ENCODE results near the gene PDILT. TPM values are rescaled to one million over a fixed set of nuclear protein-coding genes. Genes with fewer than 3 reads are reported as not detected.
"Not testable (repeated sequence)": the region's sequence is repeated elsewhere in the genome, so short reads cannot be mapped to it uniquely, and the experiment has no call there.

The PDILT gene
- total RNA-seq, 1 experiment from 2014 or later = not detected

DNA sequence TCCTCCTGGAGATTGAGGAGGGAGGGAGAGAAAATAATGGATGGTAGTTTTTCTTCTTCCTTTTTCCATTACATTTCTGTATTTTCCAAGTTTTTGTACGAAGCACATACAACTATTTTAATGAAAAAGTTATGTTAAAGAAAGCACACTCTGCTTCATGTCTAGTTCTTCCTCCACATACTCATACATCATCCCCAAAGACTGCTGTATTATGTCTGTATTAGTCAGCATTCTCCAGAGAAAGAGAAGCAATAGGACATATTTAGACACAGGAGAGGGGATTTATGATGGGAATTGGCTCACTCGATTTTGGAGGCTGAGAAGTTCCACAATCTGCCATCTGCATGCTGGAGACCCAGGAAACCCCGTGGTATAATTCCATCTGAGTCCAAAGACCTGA is 36.7 kb upstream of the PDILT start:
- DNase-seq (ENCODE audit: low spot score) = no peak
- no peaks in the 10 kb centered on the region for H3K36me3 ChIP-seq (ENCODE audit: insufficient read depth, low read length, poor library complexity, severe bottlenecking)
- intact Hi-C loops (cut with micrococcal nuclease; ENCODE audit: unreplicated experiment) = no loop called here
- ChIA-PET CTCF (interaction anchor here (0.6 kb wide), 1 partner anchor 333 kb away, joined by 3 read pairs; no protein-coding TSS in a partner anchor), POLR2A (ENCODE audit: low non-redundant PET) (no interaction called here)
- H3K27ac ChIP-seq (ENCODE audit: low read depth, low read length, poor library complexity, severe bottlenecking) = no peak overlapping the region
- TF ChIP-seq, protein P1, sequence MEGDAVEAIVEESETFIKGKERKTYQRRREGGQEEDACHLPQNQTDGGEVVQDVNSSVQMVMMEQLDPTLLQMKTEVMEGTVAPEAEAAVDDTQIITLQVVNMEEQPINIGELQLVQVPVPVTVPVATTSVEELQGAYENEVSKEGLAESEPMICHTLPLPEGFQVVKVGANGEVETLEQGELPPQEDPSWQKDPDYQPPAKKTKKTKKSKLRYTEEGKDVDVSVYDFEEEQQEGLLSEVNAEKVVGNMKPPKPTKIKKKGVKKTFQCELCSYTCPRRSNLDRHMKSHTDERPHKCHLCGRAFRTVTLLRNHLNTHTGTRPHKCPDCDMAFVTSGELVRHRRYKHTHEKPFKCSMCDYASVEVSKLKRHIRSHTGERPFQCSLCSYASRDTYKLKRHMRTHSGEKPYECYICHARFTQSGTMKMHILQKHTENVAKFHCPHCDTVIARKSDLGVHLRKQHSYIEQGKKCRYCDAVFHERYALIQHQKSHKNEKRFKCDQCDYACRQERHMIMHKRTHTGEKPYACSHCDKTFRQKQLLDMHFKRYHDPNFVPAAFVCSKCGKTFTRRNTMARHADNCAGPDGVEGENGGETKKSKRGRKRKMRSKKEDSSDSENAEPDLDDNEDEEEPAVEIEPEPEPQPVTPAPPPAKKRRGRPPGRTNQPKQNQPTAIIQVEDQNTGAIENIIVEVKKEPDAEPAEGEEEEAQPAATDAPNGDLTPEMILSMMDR (conservative IDR thresholded peaks at IDR 0.05; ENCODE audit: low read depth, low read length) = no peak
- no peak for TF ChIP-seq EZH2 (IDR thresholded peaks at IDR 0.05; ENCODE audit: borderline replicate concordance, low read depth, low read length, poor library complexity, severe bottlenecking)
- no peaks in the 10 kb centered on the region for H3K27me3 ChIP-seq (replicated peaks; ENCODE audit: insufficient read depth, low read depth, low read length, poor library complexity)
- H3K4me3 ChIP-seq (ENCODE audit: low read depth, low read length, poor library complexity, severe bottlenecking) = no peak overlapping the region
- no TSS peak for BruUV-seq (replicated peaks)
- no peaks in the 10 kb centered on the region for H3K9me3 ChIP-seq (ENCODE audit: low read depth, low read length, poor library complexity, severe bottlenecking)
- no peaks in the 10 kb centered on the region for H3K4me1 ChIP-seq (ENCODE audit: insufficient read depth, low read length, poor library complexity, severe bottlenecking)

GRCh38 chr16:20440731-20441130 is 36.2 kb upstream of the PDILT start:
- H3K9me3 ChIP-seq (ENCODE audit: low read depth, low read length, poor library complexity, severe bottlenecking); H3K27me3 ChIP-seq (replicated peaks; ENCODE audit: insufficient read depth, low read depth, low read length, poor library complexity); H3K36me3 ChIP-seq (ENCODE audit: insufficient read depth, low read length, poor library complexity, severe bottlenecking); H3K4me1 ChIP-seq (ENCODE audit: insufficient read depth, low read length, poor library complexity, severe bottlenecking); intact Hi-C loops (cut with micrococcal nuclease; ENCODE audit: unreplicated experiment); H3K27ac ChIP-seq (ENCODE audit: low read depth, low read length, poor library complexity, severe bottlenecking); POLR2A ChIA-PET (ENCODE audit: low non-redundant PET); BruUV-seq (replicated peaks); DNase-seq (ENCODE audit: low spot score); H3K4me3 ChIP-seq (ENCODE audit: low read depth, low read length, poor library complexity, severe bottlenecking): not testable (repeated sequence)
- CTCF ChIA-PET = interaction anchor here (0.6 kb wide), 1 partner anchor 332 kb away, joined by 3 read pairs; no protein-coding TSS in a partner anchor

DNA sequence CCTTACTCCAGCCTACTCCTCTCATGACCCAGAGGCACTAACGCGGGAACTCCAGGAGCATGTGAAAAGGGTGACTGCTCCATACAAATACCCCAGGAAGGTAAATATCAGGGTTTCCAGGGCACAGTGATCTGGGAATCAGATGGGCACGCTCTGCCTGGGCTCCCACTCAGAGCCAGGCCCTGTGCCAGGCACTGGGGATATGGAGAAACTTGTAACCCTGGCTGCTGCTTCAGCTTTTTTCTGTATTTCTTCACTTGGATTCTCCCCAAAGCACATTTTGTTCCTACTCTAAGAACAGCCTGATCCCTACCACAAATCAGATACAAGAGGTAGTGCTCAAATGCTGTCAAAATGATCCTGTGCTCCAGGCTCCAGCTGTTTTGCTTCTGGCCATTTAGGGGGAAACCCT is 35.3 kb upstream of the PDILT start:
- intact Hi-C loops (cut with micrococcal nuclease; ENCODE audit: unreplicated experiment); BruUV-seq (replicated peaks); H3K27ac ChIP-seq (ENCODE audit: low read depth, low read length, poor library complexity, severe bottlenecking); DNase-seq (ENCODE audit: low spot score); CTCF ChIA-PET; H3K4me1 ChIP-seq (ENCODE audit: insufficient read depth, low read length, poor library complexity, severe bottlenecking); H3K36me3 ChIP-seq (ENCODE audit: insufficient read depth, low read length, poor library complexity, severe bottlenecking); POLR2A ChIA-PET (ENCODE audit: low non-redundant PET); H3K27me3 ChIP-seq (replicated peaks; ENCODE audit: insufficient read depth, low read depth, low read length, poor library complexity); H3K4me3 ChIP-seq (ENCODE audit: low read depth, low read length, poor library complexity, severe bottlenecking); H3K9me3 ChIP-seq (ENCODE audit: low read depth, low read length, poor library complexity, severe bottlenecking): not testable (repeated sequence)

GRCh38 chr16:20438950-20439349 is 34.4 kb upstream of the PDILT start:
- DNase-seq (ENCODE audit: low spot score); POLR2A ChIA-PET (ENCODE audit: low non-redundant PET); CTCF ChIA-PET; H3K27me3 ChIP-seq (replicated peaks; ENCODE audit: insufficient read depth, low read depth, low read length, poor library complexity); H3K36me3 ChIP-seq (ENCODE audit: insufficient read depth, low read length, poor library complexity, severe bottlenecking); H3K9me3 ChIP-seq (ENCODE audit: low read depth, low read length, poor library complexity, severe bottlenecking); intact Hi-C loops (cut with micrococcal nuclease; ENCODE audit: unreplicated experiment); H3K4me3 ChIP-seq (ENCODE audit: low read depth, low read length, poor library complexity, severe bottlenecking); H3K4me1 ChIP-seq (ENCODE audit: insufficient read depth, low read length, poor library complexity, severe bottlenecking); BruUV-seq (replicated peaks); H3K27ac ChIP-seq (ENCODE audit: low read depth, low read length, poor library complexity, severe bottlenecking): not testable (repeated sequence)

- no TSS peak for BruUV-seq (replicated peaks)
- no peak for TF ChIP-seq EZH2 (IDR thresholded peaks at IDR 0.05; ENCODE audit: borderline replicate concordance, low read depth, low read length, poor library complexity, severe bottlenecking)
- TF ChIP-seq, protein P1 (conservative IDR thresholded peaks at IDR 0.05; ENCODE audit: low read depth, low read length) = no peak
- Histone ChIP-seq H3K27ac (ENCODE audit: low read depth, low read length, poor library complexity, severe bottlenecking) (no peak overlapping the region), H3K4me1 (ENCODE audit: insufficient read depth, low read length, poor library complexity, severe bottlenecking) (no peaks in the 10 kb centered on the region), H3K36me3 (ENCODE audit: insufficient read depth, low read length, poor library complexity, severe bottlenecking) (no peaks in the 10 kb centered on the region), H3K4me3 (ENCODE audit: low read depth, low read length, poor library complexity, severe bottlenecking) (no peak overlapping the region), H3K27me3 (replicated peaks; ENCODE audit: insufficient read depth, low read depth, low read length, poor library complexity) (peaks cover 10% of the 10 kb centered on the region), H3K9me3 (ENCODE audit: low read depth, low read length, poor library complexity, severe bottlenecking) (no peaks in the 10 kb centered on the region)
- ChIA-PET CTCF (no interaction called here), POLR2A (ENCODE audit: low non-redundant PET) (no interaction called here)
- DNase-seq (ENCODE audit: low spot score) = no peak
- intact Hi-C loops (cut with micrococcal nuclease; ENCODE audit: unreplicated experiment) = no loop called here
Observed at GRCh38 chr16:20430948-20431347, 26.4 kb upstream of the PDILT start.

DNA sequence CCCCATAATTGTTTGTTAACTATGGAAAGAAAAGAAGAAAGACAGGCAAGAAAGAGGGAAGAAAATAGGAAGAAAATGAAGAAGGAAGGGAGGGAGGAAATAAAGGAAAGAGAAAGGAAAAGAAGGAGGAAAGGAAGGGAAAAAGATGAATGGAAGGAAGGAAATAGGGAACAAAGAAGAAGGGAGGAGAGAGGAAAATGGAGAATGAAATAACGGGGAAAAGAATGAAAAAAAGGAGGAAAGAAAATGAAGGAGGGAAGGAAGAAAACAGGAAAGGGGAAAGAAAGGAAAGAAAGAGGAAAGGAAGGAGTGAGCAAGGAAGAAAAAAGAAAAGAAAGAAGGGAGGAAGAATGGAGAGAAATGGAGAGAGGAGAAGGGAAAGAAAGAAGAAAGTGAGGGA is 25.9 kb upstream of the PDILT start:
- CTCF ChIA-PET; H3K9me3 ChIP-seq (ENCODE audit: low read depth, low read length, poor library complexity, severe bottlenecking); H3K4me1 ChIP-seq (ENCODE audit: insufficient read depth, low read length, poor library complexity, severe bottlenecking); H3K36me3 ChIP-seq (ENCODE audit: insufficient read depth, low read length, poor library complexity, severe bottlenecking); DNase-seq (ENCODE audit: low spot score); POLR2A ChIA-PET (ENCODE audit: low non-redundant PET); BruUV-seq (replicated peaks); H3K27ac ChIP-seq (ENCODE audit: low read depth, low read length, poor library complexity, severe bottlenecking); intact Hi-C loops (cut with micrococcal nuclease; ENCODE audit: unreplicated experiment); H3K4me3 ChIP-seq (ENCODE audit: low read depth, low read length, poor library complexity, severe bottlenecking): not testable (repeated sequence)
- peaks cover 10% of the 10 kb centered on the region for H3K27me3 ChIP-seq (replicated peaks; ENCODE audit: insufficient read depth, low read depth, low read length, poor library complexity)
